Activated CD8-positive, alpha-beta memory T cell treated with anti-CD3 and anti-CD28 coated beads, Interleukin-2, amount 50 U/mL, for 1 hour (primary cell): ENCODE data around the gene ADCY9.
A peak's percentile ranks its signal among the peaks of the same experiment; 100 is the strongest.
"Not testable (repeated sequence)": the region's sequence is repeated elsewhere in the genome, so short reads cannot be mapped to it uniquely, and the experiment has no call there.

ENCODE experiments used
- DNase-seq: peaks from one replicate; pipeline ENCODE4 v3.0.0-alpha.2; 2020; ENCODE audit errors: extremely low read depth

The ADCY9 gene

DNA sequence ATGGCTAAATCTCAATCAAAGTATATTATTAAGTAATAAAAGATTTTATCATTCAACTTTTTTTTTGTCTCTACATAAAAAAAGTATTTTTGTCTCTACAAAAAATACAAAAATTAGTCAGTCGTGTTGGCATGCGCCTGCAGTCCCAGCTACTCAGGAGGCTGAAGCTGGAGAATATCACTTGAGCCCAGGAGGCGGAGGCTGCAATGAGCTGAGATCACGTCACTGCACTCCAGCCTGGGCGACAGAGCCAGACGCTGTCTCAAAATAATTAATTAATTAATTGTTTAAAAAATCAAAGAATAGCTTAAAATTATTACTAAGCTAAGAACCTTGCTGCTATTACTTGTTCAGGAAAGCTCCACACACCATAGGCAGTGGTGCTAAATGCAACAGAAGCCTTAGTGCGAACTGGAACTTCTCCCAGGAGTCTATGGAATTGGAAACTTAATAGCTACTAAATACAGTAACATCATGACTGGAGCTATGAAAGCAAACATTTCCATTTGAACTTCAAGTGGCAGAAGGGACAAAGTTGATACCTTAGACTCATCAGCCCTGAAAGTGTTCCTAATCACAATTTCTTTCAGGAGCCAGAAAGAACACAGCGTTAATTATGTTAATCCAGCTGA lies 22.6 kb downstream of the ADCY9 start:
- DNase-seq, result no peak

DNA sequence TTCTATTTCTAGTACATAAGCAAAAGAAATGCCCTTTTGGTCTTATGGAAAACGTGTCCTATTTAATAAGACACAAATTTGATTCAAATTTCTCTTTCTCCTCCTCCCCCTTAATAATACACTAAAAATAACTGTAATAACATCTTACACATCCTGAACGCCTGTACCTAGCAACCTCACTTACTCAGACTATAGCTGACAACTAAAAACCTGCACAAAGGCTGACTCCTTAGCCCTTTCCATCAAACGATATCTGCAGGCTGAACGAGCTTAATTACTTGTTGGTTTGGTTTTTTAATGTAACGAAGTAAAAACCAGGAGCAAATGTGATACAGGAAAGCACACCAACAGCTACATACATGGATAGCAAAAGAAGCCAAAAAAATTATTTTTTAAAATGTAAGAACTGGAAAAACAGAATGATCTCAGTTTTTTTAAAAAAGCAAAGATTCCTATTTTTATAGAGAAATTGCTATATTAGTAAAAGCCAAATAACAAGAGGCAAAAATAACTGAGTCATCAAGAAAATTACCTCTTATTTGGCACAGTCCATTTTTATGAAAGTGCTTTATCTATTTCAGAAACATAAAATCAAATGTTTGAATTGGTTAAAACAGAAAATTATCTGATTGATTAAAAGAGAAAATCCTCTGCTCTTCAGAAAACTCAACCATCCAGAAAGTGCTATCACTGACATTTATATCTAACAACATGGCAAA lies 23.5 kb downstream of the ADCY9 start:
- DNase-seq, result no peak

GRCh38 chr16:4091240-4092012 lies 24.8 kb downstream of the ADCY9 start:
- DNase-seq, result no peak

DNA sequence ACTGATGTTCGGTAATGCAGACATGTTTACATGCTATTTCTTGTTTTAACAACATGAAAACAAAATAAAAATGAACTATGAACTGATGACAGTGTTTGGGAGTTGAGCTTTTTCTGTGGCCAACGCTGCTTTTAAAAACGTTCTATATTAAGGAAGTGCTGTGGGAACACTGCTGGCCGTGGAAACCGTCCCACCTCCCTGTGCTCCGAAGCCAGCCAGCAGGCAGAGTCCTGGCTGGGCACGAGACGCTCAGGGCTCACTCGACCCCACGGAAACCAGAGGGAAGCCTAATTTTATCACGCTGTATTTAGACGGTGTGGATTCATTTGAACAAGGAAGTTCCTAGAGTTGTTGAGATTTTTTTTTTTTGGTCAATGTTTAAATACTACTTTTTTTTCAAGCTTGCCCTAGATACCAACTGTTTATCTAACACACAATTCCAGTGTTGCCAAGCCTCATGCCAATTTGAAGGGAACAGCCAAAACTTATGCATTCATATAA lies 25.8 kb downstream of the ADCY9 start:
- no peak for DNase-seq

- no peak for DNase-seq
Observed at GRCh38 chr16:4089811-4090301, 26.4 kb downstream of the ADCY9 start.

- no peak for DNase-seq
Observed at GRCh38 chr16:4089251-4089810, 26.9 kb downstream of the ADCY9 start.

DNA sequence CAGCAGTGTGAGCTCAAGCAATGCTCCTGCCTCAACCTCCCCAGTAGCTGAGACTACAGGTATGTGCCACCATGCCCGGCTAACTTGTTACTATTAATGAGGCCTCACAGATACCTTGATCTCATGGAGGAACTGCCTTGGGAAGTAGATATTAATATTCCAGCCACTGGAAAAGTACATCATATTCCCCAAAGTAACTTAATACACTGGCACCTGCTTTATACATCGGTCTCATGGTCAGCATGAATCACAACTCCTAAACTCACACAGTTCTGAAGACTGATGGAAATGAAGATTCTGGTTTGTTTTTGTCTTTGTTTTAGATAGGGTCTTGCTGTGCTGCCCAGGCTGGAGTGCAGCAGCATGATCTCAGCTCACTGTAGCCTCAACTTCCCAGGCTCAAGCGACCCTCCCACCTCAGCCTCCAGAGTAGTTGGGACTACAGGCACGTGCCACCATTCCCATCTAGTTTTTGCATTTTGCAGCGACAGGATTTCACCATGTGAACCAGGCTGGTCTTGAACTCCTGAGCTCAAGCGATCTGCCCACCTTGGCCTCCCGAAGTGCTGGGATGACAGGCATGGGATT lies 28.2 kb downstream of the ADCY9 start:
- no peak for DNase-seq

- DNase-seq, result no peak
Observed at GRCh38 chr16:4087099-4087885, 28.9 kb downstream of the ADCY9 start.

- no peak for DNase-seq
Observed at GRCh38 chr16:4086153-4086552, 30.1 kb downstream of the ADCY9 start.

DNA sequence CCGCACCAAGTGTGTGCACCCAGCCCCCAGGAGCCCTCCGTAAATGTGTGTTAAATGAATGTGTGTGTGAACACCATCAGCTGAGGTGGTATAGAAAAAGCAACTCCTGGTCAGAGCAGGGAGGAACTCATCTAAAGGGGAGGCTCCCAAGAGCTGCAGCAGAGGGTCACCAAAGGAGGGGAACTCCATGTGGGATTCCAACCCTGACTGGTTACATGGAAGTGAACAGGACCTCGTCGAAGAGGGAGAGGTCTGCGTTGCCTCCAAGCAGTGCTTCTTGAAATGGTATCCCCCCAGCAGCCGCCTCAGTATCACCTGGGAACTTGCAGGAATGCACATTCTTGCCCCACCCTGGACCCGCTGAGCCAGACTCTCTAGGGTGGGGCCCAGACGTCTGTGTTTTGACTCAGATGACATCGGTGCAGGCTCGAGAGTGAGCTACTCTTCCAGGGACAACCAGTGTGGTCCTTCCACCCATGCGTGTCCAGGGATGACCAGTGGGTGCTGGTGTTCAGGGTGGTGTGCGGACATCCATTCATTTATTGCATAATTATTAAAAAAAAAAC lies 30.8 kb downstream of the ADCY9 start:
- DNase-seq, result no peak

DNA sequence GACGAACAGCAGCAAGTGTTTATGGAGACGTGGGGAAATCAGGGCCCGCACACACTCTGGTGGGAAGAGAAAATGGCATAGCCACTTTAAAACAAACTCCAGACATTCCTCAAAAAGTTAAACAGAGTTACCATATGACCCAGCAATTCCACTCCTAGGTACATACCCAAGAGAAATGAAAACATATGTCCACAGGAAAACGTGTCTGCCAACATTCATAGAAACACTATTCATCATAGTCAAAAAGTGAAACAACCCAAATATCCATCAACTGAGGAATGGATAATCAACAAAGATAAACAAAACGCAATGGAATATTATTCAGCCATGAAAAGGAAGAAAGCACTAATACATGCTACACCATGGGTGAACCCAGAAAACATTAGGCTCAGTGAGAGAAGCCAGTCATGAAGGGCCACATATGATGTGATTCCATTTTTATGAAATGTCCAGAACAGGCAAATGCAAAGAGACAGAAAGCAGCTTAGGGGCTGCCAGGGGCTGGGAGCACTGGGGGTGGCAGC lies 32.8 kb downstream of the ADCY9 start:
- no peak for DNase-seq

GRCh38 chr16:4082474-4083044 lies 33.7 kb downstream of the ADCY9 start:
- no peak for DNase-seq

DNA sequence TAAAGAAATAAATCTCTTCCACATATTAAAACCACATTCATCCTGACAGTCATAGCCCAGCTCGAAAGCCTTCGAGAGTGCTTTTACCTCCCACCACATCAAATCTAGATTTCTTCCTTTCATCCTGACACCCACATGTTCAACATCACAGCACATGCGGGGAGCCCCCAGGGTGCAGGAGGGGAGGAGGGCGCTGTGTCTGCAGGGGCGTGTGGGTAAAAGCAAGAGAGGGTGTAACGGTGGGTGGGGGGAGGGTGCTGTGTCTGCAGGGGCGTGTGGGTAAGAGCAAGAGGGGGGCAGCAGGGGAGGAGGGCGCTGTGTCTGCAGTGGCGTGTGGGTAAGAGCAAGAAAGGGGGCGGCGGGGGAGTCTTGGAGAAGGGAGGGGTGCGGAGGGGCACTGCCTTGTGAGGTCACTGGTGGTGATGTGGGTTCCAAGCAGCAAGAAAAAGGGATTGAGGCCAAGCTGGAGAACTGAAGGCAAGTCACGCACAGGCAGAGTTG lies 34.7 kb downstream of the ADCY9 start:
- peak; percentile 21 for DNase-seq

GRCh38 chr16:4081047-4081446 lies 35.2 kb downstream of the ADCY9 start:
- DNase-seq, result no peak

- DNase-seq, result no peak
Observed at GRCh38 chr16:4077174-4077649, 39.0 kb downstream of the ADCY9 start.

DNA sequence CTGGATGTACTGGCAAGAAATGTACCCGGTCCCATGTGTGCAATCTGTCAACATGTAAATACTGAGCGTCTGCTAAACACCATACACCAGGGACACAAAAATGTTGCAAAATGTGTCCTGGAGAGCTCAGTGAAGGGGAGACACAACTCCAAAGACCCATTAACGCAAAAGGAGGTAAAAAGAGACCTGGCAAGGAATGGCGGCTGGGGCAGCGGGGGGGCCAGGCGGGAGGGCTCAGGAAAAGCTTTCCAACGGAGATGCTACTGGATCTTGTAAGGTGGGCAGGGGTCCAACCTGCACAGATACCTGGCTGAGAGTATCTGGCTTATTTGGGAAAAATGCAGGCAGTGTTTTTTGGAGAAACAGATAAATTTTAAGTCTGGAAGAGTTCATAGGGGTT lies 40.7 kb downstream of the ADCY9 start:
- no peak for DNase-seq

GRCh38 chr16:4073150-4073549 lies 43.1 kb downstream of the ADCY9 start:
- not testable (repeated sequence) for DNase-seq

DNA sequence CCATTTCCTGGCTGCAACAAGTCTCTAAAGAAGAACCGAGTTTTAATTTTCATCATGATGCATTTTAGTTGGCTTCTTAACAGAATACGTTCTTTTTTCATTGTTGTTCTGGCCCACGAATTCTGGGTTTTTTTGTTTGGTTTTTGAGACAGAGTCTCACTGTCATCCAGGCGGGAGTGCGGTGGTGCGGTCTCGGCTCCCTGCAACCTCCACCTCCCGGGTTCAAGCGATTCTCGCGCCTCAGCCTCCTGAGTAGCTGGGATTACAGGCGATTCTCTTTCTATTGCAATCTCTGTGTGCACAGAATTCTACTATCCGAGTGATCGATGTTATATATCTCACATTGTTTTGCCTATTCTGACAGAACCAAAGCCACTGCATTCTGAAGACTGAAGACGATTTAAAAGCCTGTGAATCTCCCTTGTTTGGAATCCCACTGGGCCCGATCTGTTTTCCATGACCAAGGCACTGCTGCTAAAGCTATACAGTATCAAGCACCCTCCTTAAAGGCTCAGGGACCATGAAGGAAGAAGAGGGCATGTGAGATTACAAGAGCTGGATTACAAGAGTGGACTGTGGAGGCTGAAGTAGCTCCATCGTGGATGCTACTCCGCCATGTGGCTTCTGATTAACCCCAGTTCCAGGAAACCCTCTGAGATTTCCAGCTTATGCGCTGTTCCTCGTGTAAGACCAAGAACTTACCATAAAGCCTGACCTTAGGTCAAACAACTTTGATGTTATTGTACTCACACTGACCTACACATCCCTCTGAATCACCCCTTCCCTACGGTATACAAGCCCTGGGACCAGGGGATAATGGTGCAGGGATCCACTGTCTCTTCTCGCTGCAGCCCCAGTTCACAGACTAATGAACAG lies 44.3 kb downstream of the ADCY9 start:
- no peak for DNase-seq

- no peak for DNase-seq
Observed at GRCh38 chr16:4070936-4071335, 45.3 kb downstream of the ADCY9 start.
